GM18526 (cell line): ENCODE measurements around the gene KNDC1.

Experiments
- POLR2A ChIP-seq: IDR thresholded peaks from 3 replicates; pipeline ENCODE4 v1.6.1; 2011; ENCODE audit not compliant: insufficient read length; ENCODE audit errors: extremely low read depth

Gene KNDC1

DNA sequence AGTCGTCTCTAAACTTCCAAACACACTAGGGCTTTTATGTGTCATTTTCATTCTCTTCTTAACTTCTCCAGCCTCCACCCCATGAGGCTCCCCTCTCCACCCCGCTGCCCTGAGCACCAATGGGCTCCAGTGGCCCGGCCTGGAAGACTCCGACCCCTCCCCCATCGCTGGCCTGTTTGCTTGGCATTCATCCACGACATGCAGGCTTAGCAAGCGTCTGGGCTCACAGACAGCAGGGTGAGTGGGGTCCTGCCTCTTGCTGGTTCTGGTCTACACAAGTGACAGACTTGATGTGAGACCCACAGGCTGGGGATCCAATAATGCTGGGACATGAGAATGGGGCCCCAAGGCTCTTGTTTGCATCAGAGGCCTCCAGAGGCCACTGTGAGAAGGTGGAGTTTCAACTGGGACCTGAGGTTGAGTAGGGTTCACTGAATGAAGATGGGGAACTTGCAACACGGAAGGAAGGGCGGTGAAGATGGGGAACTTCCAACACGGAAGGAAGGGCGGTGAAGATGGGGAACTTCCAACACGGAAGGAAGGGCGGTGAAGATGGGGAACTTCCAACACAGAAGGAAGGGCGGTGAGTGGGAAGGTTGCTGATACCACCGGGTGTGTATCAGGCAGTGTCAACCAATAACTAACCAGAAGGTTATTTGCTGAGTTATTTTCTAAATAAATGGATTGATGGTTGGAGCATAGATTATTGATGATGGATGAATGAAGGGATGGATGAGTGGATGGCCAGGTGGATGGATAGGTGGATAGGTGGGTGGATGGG lies 14.0 kb downstream of the KNDC1 start:
- no peak for TF ChIP-seq POLR2A

DNA sequence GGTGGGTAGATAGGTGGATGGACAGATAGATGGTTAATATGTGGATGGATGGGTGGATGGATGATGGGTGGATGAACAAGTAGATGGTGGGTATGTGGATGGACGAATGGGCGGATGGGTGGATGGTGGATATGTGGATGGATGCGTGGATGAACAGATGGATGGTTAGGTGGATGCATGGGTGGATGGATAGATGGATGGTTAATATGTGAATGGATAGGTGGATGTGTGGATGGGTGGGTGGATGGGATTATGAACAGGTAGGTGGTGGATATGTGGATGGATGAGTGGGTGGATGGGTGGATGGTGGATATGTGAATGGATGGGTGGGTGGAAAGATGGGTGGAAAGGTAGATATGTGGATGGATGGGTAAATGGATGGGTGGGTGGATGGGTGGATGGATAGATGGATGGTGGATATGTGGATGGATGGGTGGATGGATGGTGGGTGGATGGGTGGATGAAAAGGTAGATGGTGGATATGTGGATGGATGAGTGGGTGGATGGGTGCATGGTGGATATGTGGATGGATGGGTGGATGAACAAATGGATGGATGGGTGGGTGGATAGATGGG lies 14.8 kb downstream of the KNDC1 start:
- no peak for TF ChIP-seq POLR2A

GRCh38 chr10:133176546-133176945 lies 16.5 kb downstream of the KNDC1 start:
- no peak for TF ChIP-seq POLR2A

GRCh38 chr10:133177380-133178157 lies 17.6 kb downstream of the KNDC1 start:
- TF ChIP-seq POLR2A, result no peak

GRCh38 chr10:133178357-133179127 lies 18.5 kb downstream of the KNDC1 start:
- no peak for TF ChIP-seq POLR2A

- no peak for TF ChIP-seq POLR2A
Observed at GRCh38 chr10:133179128-133179520, 19.1 kb downstream of the KNDC1 start.

GRCh38 chr10:133179651-133180050 lies 19.6 kb downstream of the KNDC1 start:
- TF ChIP-seq POLR2A, result no peak

GRCh38 chr10:133180192-133180964 lies 20.4 kb downstream of the KNDC1 start:
- no peak for TF ChIP-seq POLR2A

- TF ChIP-seq POLR2A, result no peak
Observed at GRCh38 chr10:133180965-133181639, 21.1 kb downstream of the KNDC1 start.

DNA sequence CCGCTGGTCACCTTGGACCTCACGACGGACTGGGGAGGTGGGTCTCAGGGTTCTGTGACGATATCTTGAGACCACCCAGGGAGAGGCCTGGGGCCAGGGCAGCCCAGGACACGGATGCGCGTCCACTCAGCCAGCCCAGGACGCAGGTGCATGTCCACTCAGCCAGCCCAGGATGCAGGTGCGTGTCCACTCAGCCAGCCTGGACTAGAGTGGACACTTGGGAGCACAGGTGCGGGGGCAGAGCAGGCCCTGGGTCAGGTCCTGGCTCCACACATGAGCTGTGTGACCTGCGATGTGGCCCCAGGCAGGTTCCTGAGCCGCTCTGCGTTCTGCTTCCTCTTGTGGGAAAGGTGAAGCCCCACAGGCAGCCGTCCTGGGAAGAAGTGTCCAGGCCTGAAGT lies 22.2 kb downstream of the KNDC1 start:
- TF ChIP-seq POLR2A, result no peak

DNA sequence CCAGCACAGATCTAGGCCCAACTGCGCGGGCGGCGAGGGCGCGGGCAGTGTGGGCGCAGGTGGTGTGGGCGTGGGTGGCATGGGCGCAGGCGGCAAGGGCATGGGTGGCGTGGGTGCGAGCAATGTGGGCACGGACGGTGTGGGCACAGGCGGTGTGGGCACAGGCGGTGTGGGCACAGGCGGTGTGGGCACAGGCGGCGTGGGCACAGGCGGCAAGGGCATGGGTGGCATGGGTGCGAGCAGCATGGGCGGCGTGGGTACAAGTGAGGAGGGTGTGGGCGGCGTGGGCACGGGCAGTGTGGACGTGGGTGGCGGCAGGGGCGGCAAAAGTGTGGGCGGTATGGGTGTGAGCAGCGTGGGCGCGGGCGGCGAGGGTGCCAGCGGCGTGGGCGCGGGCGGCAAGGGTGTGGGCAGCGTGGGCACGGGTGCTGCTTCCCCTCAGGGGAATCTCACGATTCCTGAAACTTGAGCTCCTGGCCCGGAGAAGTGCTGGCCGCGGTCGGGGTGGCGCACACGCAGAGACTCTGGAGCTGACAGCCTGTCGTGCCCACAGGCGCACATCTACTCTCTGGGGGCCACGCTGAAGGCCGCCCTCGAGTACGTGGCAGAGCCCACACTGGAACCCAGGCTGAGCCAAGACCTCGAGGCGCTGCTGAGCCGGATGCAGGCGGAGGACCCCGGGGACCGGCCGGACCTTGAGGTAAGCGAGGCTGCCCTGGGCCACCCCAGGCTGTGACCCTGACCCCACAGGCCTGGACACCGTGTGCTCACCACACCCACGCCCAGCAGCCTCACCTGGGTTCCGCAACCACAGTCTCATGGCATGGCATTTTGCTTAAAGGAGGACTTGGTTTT lies 23.0 kb downstream of the KNDC1 start:
- no peak for TF ChIP-seq POLR2A

DNA sequence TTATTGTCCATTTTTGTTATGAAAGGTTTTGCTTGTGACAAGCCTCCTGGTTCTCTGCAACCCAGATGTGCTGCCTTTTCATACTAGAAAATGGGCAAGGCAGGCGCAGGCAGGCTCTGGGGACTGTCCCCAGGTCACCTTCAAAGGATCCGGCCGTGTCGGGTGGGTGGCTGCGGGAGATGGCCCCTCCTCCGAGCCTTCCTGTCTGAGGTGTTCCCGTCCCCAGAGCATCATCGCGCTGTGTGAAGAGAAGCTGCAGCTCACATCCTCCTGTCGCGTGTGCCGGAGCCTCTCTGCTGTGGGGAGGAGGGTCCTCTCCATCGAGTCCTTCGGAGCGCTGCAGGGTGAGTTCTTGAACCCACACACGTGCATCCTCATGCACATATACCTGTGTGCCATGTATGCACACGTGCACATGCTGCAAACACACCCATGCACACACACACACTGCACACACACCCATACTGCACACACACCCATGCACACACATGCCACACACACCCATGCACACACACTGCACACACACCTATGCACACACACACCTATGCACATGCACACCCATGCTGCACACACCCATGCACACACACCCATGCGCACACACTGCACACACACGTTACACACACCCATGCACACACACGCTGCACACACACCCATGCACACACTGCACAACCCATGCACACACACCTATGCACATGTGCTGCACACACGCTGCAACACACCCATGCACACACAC lies 23.8 kb downstream of the KNDC1 start:
- no peak for TF ChIP-seq POLR2A
